Nephron (organoid): Measurements from ENCODE around the gene VSIG10L2.
A peak's percentile ranks its signal among the peaks of the same experiment; 100 is the strongest.

Source experiments
- H3K27ac Mint-ChIP-seq, 3 experiments: 2 replicates each; pipeline ENCODE4 v1.8.0; 2020; ENCODE audit warnings: mixed read lengths in 3 of 3, mild to moderate bottlenecking in 2 of 3, moderate library complexity in 1 of 3
- H3K27me3 Mint-ChIP-seq: 2 replicates; pipeline ENCODE4 v1.8.0; 2021; ENCODE audit warnings: low read depth, mild to moderate bottlenecking, moderate library complexity, mixed read lengths
- H3K36me3 Mint-ChIP-seq: 2 replicates; pipeline ENCODE4 v1.8.0; 2020; ENCODE audit warnings: low read depth, mixed read lengths
- H3K4me1 Mint-ChIP-seq: 2 replicates; pipeline ENCODE4 v1.8.0; 2020; ENCODE audit warnings: mixed read lengths
- H3K4me3 Mint-ChIP-seq, 3 experiments: 2 replicates each; pipeline ENCODE4 v1.8.0; 2020; ENCODE audit warnings: mild to moderate bottlenecking in 3 of 3, mixed read lengths in 3 of 3, moderate library complexity in 2 of 3
- H3K9me3 Mint-ChIP-seq: 2 replicates; pipeline ENCODE4 v1.8.0; 2020; ENCODE audit warnings: mixed read lengths
- CTCF ChIP-seq, 3 experiments: fragments of 200-600 bp; sonication (generic); IDR thresholded peaks; one replicate each; pipeline ENCODE4 v1.5.0; 2021; ENCODE audit warnings: antibody characterized with exemption in 3 of 3; ENCODE audit not compliant: unreplicated experiment in 3 of 3

VSIG10L2 gene

GRCh38 chr11:125992893-125993292, 47.0 kb downstream of the VSIG10L2 start:
- no peaks in the 10 kb centered on the region for H3K9me3 Mint-ChIP-seq
- peak overlapping the region; percentile 7 to 74 (median 41) for H3K27ac Mint-ChIP-seq
- H3K4me1 Mint-ChIP-seq, result peaks cover 57% of the 10 kb centered on the region
- no peak overlapping the region for H3K4me3 Mint-ChIP-seq
- H3K27me3 Mint-ChIP-seq, result no peaks in the 10 kb centered on the region
- peaks cover 82% of the 10 kb centered on the region for H3K36me3 Mint-ChIP-seq
- no peak for TF ChIP-seq CTCF (IDR thresholded peaks at IDR 0.05; ENCODE audit: unreplicated experiment in 3 of 3)

- Mint-ChIP-seq H3K27ac (no peak overlapping the region), H3K4me1 (peaks cover 53% of the 10 kb centered on the region), H3K4me3 (no peak overlapping the region), H3K36me3 (peaks cover 84% of the 10 kb centered on the region), H3K9me3 (no peaks in the 10 kb centered on the region), H3K27me3 (no peaks in the 10 kb centered on the region)
- TF ChIP-seq CTCF (IDR thresholded peaks at IDR 0.05; ENCODE audit: unreplicated experiment in 3 of 3), result no peak
These were observed 48.7 kb downstream of the VSIG10L2 start for GRCh38 chr11:125994509-125994908.

GRCh38 chr11:125995313-125995712, 49.5 kb downstream of the VSIG10L2 start:
- peaks cover 82% of the 10 kb centered on the region for H3K36me3 Mint-ChIP-seq
- H3K4me3 Mint-ChIP-seq, result no peak overlapping the region
- peak overlapping the region in 1 of 3 experiments; percentile 55 for H3K27ac Mint-ChIP-seq
- no peak for TF ChIP-seq CTCF (IDR thresholded peaks at IDR 0.05; ENCODE audit: unreplicated experiment in 3 of 3)
- H3K27me3 Mint-ChIP-seq, result no peaks in the 10 kb centered on the region
- peaks cover 45% of the 10 kb centered on the region for H3K4me1 Mint-ChIP-seq
- no peaks in the 10 kb centered on the region for H3K9me3 Mint-ChIP-seq

GRCh38 chr11:125998267-125998666, 52.4 kb downstream of the VSIG10L2 start:
- TF ChIP-seq CTCF (IDR thresholded peaks at IDR 0.05; ENCODE audit: unreplicated experiment in 3 of 3), result no peak
- Mint-ChIP-seq H3K4me1 (peaks cover 21% of the 10 kb centered on the region), H3K27ac (no peak overlapping the region), H3K27me3 (no peaks in the 10 kb centered on the region), H3K9me3 (no peaks in the 10 kb centered on the region), H3K36me3 (peaks cover 87% of the 10 kb centered on the region), H3K4me3 (no peak overlapping the region)

- Mint-ChIP-seq H3K4me1 (peaks cover 14% of the 10 kb centered on the region), H3K27me3 (no peaks in the 10 kb centered on the region), H3K4me3 (no peak overlapping the region), H3K9me3 (no peaks in the 10 kb centered on the region), H3K27ac (peak overlapping the region in 1 of 3 experiments; percentile 1), H3K36me3 (peaks cover 84% of the 10 kb centered on the region)
- no peak for TF ChIP-seq CTCF (IDR thresholded peaks at IDR 0.05; ENCODE audit: unreplicated experiment in 3 of 3)
These were observed 53.5 kb downstream of the VSIG10L2 start for GRCh38 chr11:125999234-125999880.

- no peak for TF ChIP-seq CTCF (IDR thresholded peaks at IDR 0.05; ENCODE audit: unreplicated experiment in 3 of 3)
- H3K9me3 Mint-ChIP-seq, result no peaks in the 10 kb centered on the region
- peaks cover 7% of the 10 kb centered on the region for H3K4me1 Mint-ChIP-seq
- H3K27ac Mint-ChIP-seq, result no peak overlapping the region
- peaks cover 80% of the 10 kb centered on the region for H3K36me3 Mint-ChIP-seq
- H3K4me3 Mint-ChIP-seq, result no peak overlapping the region
- no peaks in the 10 kb centered on the region for H3K27me3 Mint-ChIP-seq
These were observed 56.3 kb downstream of the VSIG10L2 start for GRCh38 chr11:126002181-126002580.
